ENCODE measurements around the gene ABCB11.

GRCh38 chr2:169023161-169023560, 8.0 kb downstream of the ABCB11 start:
- no peak for TF ChIP-seq CTCF (IDR thresholded peaks at IDR 0.05)
- no peak for TF ChIP-seq EZH2 (IDR thresholded peaks at IDR 0.05; ENCODE audit: borderline replicate concordance, insufficient read depth, low read depth, low read length, poor library complexity, severe bottlenecking)
